Measurements from ENCODE around the gene MRGPRF.
"Not testable (repeated sequence)": the region's sequence is repeated elsewhere in the genome, so short reads cannot be mapped to it uniquely, and the experiment has no call there.

The MRGPRF gene

DNA sequence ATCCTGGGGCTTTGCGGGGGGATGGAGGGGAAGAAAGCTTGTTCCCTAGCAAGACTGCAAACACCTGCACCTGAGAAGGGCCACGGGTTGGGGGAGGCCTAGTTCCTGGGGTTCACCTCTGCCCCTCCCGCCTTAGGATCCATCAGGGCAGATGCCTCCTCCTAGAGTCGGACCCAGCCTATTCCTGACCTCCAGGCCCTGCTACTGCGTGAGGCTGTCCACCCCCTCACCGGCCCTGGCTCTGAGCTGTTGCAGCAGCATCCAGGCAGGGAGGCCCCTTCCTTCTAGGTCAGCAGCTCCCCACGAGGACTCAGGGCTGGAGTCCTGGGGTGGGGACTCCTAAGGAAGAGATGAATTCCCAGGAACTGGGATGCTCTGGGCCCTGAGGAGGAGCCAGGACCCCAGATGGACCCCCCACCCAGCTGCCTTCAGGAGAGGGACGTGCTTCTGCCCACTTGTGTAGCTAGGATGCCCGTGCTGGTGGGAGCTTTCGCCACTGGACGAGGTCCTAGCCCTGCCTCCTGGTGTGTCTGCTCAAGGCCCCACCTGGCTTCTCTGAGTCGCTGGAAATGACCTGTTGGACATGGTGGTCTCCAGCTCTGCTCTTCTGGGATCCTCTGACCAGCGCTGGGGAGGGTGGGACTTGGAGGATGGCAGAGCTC, 10.3 kb downstream of the MRGPRF start:
- no peak for DNase-seq (ENCODE audit: low spot score)

DNA sequence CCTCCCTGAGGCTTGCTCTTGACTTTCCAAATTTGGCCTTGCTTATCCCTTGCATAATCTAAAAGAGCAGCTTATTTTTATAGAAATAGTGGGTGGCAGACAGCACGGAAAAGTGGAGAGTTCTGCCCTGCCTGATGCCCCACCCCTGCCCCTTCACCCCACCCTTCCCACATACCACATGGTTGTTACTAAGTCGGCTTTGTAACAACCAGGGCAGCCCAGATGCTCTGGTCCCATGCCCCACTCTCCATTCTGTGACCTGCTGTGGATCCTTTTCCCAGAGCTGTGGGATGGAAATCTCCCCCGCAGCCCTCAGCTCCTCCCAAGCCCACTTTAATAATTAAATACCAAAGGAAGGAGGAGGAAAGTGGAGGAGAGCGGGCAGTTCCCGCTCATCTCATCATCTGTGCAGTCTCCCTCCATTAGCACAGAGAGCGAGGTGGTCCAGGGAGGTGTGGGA, 10.9 kb downstream of the MRGPRF start:
- DNase-seq (ENCODE audit: low spot score), result no peak

DNA sequence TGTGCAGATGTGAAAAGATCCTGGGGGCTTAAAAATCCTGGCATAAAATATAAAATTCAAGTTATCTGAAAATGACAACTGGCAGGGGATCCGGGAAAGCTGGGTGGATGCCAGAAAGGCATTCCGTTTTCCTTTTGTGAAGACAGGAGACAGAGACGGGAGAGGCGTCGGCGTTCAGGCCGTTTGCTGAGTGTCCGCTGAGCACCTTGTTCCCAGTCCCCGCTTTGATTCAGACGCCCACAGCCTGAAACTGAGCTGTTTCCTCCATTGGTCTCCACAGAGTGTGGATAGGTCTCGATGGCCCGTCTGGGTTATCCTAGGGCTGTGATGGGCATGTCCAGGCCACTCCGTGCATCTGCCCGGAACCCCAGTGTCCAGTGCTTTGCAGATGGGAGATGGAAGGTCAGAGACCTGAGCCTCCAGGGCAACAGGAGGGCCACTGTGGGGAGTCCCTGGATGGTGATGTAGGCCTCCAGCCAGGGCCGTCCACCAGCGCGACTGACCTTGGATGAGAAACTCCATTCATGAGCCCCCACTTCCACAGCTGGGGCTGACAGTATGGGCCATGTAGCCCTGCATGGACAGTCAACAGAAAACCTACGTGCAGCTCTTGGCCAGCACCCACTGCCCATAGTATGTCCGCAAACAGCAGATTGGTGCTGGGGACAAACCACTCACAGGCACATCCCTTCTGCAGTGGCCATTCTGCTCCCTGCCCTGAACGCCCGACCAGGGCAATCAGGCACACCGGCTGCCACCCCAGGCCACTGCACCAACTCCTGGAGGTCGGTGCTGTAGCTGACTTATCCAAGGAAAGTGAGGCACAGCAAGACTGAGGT, 11.6 kb downstream of the MRGPRF start:
- DNase-seq (ENCODE audit: low spot score), result no peak

DNA sequence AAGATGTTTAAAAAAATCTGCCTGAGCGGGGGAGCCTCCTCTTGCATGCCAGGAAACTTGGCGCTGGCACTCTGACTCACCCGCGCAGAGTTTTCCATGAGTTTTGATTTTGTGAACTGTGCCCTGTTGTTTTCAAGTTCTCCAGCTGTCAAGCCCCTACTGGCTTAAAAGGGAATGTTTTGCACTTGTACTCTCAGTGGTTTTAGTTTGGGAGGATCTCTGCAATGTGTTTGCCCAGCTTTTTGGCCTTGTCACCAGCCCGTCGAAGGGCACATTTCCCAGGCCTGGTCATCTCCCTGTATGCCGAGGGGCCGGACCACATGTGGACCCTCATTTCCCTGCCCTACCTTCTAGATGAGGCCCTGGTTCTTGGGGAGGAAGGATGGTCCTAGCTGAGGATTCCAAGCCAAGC, 12.2 kb downstream of the MRGPRF start:
- no peak for DNase-seq (ENCODE audit: low spot score)

DNA sequence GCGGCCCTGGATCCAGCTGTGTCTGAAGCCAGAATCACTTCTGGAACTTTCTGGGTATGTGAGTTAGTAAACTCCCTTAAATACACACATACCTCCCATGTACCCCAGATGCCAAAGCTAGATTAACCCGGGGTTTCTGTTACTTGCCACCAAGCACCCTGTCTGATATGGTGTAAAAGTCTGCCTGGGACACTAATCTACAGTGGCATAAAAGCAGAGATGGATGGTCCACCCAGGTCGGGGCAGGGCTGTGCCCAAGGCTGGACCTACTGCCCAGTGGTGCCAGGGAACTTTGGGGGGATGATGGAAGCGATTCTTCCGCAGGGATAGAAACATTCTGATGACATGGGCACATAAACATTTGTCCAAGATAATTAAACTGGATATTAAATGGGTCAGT, 12.7 kb downstream of the MRGPRF start:
- DNase-seq (ENCODE audit: low spot score), result no peak

DNA sequence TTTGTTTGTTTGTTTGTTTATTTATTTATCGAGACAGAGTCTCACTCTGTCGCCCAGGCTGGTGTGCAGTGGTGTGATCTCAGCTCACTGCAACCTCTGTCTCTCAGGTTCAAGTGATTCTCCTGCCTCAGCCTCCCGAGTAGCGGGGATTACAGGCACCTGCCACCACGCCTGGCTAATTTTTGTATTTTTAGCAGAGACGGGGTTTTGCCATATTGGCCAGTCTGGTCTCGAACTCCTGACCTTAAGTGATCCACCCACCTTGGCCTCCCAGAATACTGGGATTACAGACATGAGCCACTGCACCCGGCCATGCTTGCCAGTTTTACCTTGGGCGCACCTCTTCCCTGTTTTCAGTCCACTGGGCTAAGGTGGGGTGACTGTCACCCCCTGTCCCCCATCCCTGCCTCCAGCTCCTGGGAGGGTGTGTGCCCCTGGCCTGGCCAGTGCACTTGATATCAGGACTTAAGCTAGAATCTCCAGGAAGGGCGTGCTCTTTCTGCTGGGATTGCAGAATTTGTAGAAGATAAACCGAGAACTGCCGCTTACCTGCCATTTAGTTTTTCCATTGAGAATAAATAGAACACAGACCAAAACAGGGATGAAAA, 13.2 kb downstream of the MRGPRF start:
- not testable (repeated sequence) for DNase-seq (ENCODE audit: low spot score)

DNA sequence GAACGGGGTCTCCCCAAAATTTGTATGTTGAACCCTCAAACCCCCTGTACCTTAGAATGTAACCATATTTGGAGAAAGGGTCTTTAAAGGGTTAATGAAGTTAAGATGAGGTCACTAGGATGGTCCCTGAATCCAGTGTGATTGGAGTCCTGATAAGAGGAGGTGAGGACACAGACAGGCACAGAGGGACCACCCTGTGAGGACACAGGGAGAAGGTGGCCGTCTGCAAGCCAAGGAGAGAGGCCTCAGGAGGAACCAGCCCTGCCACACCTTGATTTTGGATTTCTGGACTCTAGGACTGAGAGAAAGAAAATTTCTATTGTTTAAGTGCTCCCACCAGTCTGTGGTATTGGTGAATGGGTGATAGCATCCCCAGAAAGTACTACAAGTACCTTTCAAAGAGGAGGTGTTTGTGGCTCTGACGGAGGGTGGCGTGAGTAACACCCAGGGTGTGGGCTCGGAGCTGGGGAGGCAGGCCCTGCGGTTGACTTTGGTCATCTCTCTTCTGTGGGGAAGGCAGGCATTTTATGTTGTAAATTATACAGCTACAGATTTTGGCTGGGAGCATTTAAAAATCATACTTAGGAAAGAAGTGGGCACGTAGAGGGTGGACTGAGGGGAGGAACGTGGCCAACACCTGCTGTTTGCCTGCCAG, 13.8 kb downstream of the MRGPRF start:
- DNase-seq (ENCODE audit: low spot score), result no peak

DNA sequence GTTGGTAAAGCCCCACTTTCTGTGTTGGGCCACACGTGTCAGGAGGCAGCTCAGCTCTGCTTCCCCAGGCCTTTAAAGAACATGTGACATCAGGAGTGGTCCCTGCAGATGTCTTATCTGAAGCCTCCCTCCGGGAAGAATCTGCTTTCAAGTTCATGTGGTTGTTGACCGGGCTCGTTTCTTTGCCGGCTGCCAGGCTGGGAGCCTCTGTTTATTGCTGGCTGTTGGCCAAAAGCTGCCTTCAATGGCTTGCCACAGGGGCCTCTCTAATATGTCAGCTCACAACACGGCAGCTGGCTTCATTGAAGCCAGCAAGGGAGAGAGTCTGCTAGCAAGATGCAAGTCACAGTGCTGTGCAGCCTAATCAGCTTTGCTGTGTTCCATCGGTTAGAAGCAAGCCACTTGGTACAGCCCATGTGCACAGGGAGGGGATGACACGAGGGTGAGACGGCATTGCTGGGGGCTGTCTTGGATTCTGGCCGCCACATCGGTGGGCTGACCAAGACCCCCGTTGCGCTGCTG, 14.6 kb downstream of the MRGPRF start:
- DNase-seq (ENCODE audit: low spot score), result peak; percentile 28

DNA sequence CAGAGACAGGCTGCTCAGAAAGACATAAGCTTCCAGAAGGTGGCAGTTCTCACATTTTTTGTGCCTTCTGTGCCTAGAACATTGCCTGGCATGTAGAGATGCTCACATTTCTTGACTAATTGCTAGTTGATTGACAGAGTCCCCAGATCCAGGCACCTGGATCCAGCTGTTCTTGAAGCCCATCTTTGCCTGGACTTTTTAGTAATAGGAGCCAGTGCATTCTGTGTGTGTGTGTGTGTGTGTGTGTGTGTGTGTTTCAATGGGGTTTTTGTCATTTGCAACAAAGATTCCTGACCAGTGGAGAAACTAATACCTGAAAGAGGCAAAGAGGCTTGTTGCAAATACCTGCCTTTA, 15.1 kb downstream of the MRGPRF start:
- DNase-seq (ENCODE audit: low spot score), result no peak

DNA sequence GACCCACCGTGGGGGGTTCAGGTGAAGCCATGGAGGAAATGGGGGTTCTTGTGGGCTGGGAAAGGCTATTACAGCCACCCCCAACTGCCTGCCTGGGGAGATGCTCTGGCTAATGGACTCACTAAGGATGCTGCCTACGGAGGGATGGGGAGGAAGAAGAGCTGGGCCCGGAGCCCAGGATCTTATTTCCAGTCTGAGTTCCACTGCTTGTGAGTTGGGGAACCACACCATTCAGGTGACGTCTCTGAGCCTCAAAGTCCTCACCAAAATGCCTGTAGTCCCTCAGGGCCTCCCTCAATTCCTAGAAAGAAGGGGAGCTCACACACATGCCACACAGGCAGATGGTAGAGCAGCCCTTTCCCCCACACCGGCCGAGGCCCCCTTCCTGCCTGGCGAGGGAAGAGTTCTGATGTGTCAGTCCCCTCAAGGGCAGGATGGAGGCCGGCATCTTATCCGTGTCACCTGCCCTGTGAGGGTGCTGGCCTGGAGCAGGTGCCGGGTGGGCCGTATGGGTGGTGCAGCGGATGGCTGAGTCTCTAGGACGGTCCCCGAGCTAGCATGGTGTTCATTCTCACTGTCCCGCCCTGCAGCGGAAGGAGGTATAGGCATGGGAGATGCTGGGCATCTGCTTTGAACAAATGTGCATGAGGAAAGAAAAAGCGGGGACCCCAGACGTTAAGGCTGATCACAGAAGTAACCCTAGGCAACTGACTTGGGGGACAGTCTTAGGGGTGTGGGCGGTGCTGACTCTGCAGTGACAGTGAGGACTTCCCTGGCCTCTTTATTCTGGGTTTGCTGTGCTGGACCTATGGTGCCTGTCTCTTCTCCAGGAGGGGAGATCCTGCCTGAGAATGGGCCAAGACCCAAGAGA, 15.7 kb downstream of the MRGPRF start:
- DNase-seq (ENCODE audit: low spot score), result no peak

DNA sequence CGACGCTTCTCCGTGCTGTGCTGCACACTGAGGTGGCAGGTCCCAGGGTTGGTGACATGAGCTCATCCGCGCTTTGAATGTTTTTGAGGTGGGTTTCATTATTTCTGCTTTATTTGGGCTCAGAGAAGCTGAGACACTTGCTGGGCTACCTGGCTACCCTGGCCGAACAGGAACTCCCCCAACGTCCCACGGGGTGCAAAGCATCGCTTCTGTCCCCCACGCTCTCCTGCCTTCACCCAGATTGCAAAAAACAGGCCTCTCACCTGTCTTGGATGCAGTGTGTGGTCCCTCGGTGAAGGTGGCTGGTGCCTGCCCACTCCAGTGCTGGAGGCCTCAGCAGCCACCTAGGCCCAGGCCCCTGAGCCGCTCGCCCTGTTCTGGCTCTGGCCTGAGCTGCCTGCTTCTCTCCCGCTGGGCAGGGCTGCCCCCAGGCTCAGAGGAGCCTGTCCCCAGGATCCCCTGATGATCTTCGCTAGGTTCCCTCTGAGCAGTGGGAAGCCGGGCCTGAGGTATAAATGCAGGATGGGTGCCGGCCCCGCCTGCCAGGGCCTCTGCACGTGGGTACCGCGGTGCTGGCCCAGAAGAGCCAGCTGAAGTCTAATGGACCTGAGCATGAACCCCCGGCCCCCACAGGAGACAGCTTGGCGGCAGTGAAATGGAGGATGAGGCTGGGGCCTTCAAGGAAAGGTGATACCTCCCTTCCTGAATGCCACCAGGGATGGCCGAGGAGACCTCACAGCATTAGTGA, 16.5 kb downstream of the MRGPRF start:
- DNase-seq (ENCODE audit: low spot score), result no peak

DNA sequence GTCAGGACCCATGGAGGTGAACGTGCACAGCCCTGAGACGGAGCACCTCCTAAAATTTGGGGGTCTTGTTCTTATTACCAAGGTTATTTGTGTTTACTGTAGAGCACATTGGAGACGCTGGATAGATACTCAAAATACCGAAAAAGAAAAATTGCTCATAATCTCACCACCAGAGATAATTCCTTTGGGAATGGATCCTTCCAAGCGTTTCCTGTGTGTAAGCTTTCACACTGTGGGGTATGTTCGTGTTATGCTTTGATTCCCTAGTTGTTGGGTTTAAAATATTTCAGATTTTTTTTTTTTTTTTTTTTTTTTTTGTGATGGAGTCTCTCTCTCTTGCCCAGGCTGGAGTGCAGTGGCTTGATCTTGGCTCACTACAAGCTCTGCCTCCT, 18.2 kb downstream of the MRGPRF start:
- no peak for DNase-seq (ENCODE audit: low spot score)

DNA sequence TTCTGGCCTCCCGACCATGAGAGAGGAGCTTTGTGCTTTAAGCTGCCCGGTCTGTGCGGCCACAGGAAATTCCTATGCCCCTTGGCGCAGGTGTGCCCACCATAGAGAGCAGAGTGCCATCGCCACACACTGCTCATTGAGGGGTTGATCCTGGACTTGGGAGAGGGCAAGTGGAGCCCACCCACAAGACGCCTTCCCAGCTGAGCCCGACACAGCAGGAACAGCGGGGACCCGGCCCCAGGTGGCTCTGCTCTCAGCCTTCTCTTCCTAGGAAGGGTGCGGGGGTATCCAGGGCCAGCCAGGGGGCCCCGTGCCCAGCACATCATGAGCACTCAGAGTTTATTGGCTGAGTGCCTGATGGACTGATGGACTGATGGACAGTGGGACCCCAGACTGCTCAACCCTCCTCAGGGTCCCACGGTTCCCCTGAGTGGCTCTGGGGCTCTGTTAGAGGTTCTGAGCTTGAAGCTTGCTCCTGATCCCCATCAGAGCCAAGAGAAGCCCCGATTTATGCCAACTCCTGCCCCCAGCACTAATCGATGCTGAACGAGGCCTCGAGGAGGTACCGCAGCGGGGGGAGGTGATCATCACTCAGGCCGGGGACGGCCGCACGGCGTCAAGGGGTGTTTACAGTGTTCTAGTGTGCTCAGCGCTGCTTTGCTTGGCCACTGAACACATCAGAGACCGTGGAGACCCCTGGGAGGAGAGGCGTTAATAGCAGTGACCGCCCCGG, 18.7 kb downstream of the MRGPRF start:
- DNase-seq (ENCODE audit: low spot score), result no peak

DNA sequence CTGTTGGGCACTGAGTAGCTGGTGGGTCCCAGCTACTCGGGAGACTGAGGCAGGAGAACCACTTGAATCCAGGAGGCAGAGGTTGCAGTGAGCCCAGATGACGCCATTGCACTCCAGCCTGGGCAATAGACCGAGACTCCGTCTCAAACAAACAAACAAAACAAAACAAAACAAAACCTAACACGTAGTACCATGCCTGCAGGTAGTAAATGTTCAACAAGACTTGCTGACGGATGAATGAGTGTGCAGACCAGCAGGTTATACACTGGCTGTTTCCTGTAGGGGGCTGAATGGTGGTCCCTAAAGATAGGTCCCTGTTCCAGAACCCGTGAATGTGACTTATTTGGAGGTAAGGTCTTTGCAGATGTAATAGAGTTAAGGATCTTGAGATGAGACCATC, 19.5 kb downstream of the MRGPRF start:
- no peak for DNase-seq (ENCODE audit: low spot score)

DNA sequence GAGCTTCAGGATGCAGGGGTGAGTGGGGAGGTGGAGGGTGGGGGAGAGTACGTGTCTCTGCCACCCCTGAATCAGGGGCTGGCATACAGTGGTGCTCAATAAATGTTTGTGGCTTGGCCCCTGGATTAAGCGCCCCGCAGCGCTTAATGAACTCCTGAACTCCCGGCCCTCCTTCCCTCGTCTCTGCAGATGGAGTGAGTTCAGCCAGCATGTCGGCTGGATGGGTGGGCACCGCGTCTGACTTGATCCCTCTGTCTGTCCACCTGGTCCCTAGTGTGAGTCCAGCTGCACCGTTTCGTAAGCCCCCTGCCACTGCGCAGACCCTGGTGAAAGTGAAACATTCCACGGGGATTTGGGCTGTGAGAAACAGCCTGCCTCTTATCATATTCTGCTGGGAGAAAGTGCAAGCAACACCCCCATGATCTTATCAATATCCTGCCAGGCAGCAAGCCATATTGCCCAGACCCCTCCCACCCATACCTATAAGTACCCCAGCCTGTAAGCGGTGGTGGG, 20.2 kb downstream of the MRGPRF start:
- no peak for DNase-seq (ENCODE audit: low spot score)

DNA sequence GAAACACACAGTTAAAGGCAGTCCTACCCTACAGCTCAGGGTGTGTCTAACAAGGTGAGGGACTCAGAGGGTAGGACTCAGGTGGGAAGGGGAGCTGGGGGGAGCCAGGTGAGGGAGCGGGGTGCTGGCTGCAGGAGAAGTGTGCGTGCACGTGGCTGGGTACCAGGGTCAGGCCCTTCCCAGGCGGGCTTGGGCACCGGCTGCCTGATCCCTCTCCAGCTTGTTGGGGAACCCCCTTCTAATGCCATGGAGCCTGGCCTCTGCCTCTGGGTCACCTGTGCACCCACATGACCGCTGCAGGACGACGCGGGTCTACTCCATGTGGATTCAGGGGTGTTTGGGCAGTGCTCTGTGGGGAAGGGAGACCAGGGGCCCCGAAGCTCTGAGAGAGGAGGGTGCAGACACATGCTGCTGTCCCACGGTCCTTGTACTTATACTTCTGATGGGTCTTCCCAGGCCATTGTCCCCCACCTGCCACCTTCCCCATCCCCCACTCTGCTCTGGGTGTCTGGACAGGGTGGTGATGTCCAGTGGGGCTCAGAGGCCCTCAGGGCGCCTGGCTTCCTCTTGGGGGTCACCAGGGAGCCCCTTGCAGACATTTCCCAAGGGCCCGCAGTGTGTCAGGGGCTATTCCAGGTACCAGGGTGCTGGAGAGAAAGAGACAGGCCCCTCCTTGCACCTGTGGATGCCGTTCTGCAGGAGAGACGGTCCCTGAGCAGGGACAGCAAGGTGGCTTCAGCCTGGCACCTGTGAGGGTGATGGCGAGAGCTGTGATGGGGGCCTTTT, 21.9 kb downstream of the MRGPRF start:
- DNase-seq (ENCODE audit: low spot score), result no peak

DNA sequence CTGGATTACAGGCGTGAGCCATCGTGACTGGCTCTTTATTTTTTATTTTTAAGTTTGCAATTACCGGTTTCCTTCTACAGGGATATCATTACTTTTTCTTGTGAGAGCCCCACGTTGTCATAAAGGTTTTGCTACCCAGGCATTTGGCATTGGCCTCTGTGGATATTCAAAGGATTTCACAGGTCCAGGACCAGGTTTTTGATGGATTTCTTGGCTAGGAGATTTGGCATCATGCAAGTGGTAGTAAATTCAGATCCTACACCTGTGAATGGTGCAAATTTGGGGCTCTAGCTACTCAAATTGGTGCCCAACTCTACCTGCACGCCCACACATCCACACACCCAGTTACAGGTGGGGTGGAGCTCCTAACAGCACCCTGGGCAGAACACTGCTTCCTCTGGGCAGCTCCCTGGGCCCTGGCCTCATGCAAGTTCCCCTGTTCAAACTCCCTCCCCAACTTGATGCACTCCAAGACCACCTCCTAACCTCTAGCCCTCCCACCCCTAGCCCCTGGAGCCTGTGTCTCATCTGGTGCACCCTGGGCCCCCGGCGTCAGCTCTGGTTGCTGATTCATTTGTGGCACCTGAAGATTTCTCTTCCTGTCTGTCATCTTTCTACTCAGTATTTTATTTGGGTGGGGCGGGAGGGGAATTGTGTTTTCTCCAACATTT, 23.0 kb downstream of the MRGPRF start:
- no peak for DNase-seq (ENCODE audit: low spot score)

DNA sequence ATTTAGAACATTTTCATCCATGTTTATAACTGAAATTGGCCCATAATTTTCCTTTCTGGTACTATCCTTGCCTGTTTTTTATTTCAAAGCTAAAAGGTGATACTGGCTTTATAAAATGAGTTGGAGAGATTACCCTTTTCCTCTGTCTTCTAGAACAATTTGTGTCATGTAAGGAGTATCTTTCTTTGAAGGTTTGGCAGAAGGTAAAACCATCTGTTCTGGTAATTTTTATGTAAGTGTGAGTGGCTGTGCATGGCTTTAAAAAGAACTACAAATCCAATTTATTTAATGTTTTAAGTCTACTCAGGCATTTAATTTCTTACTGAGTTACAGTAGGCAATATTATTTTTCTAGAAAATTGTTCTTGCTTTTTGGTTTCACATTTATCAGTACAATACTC, 24.6 kb downstream of the MRGPRF start:
- no peak for DNase-seq (ENCODE audit: low spot score)
